ENCODE measurements around the gene VPS33B.

GRCh38 chr15:91068436-91068835 is 46.0 kb upstream of the VPS33B start:
- no peak for TF ChIP-seq CTCF (IDR thresholded peaks at IDR 0.05)
- TF ChIP-seq POLR2A (IDR thresholded peaks at IDR 0.05): no peak
